Limb (tissue), 2 donors: ENCODE measurements around the gene KIAA2012.

Source experiments
- DNase-seq, 2 donors: peaks; one replicate each; pipeline ENCODE4 v3.0.0-alpha.2; 2016; ENCODE audit errors: extremely low spot score in 2 of 2

The KIAA2012 gene

DNA sequence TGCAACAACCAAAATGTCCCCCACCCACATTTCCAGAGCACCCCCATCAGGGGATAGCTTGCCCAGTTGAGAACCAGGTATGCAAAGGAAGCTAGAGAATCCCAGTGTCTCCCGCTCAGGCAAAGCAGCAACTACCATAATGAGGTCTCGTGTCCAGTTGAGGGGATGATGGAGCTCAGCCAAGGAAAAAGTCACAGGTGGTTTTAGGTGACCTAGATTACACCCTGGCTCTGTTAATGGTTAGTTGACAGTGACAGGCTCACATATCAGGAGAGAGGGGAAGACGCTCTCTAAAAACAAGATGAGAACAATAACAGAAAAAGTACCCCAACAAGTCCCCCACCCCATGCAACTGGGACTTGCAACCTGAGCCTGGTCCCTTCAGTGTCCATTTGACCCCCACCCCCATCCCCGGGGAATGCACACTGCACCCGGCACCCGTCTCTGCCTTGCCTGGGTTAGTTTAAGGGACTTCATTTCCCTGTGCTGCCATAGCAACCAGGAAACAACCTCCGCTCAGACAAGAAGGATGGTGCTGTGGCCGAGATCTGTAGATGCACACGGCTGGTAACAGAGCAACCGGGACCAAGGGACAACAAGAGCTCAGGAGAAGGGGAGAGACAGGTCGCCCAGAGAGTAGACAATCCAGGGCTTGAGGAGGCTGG, at the start of gene KIAA2012:
KIAA2012 (plus strand) TSS at position 519 of the 665 bp plus-strand sequence. CDS start 373 bp downstream, outside the sequence.
- DNase-seq, result peak in 1 of 2 donors; percentile 63

DNA sequence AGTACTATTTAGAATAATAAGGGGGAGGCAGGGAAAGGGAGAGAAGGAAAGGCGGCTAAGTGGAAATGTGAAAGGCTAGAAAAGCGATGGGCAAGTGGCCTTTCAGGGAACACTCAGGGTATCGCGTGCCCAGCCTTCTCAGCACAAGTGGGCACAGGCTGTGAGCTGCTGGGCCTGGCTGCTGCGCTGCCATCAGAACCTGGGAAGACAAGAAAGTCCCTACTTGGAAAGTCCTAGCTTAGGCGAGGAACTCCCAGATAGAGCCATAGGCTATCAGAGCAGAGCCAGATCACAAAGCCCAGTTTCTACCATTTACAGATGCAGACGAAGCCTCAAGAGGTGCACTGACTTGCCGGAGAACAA, 49.2 kb upstream of the KIAA2012 start:
- DNase-seq, result no peak

- no peak for DNase-seq
Observed at GRCh38 chr2:202024871-202025270, 48.2 kb upstream of the KIAA2012 start.

- DNase-seq, result no peak
Observed at GRCh38 chr2:202025816-202026215, 47.2 kb upstream of the KIAA2012 start.

DNA sequence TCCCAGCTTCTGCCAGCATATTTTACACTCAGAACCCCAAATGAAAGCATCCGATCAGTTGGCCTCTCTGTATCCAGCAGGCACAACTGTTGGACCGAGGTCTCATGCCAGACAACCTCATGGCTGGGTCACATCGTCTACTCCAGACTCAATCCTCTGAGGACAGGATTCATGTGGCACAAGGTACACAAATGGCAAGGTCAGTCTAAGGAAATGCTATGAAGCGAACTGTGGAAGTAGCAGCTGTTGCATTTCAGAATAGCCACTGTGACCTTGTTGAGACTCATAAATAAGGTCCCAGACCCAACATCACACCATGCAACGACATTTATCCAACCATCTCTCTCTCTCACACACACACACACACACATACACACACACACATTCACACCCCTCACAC, 46.5 kb upstream of the KIAA2012 start:
- DNase-seq, result no peak

DNA sequence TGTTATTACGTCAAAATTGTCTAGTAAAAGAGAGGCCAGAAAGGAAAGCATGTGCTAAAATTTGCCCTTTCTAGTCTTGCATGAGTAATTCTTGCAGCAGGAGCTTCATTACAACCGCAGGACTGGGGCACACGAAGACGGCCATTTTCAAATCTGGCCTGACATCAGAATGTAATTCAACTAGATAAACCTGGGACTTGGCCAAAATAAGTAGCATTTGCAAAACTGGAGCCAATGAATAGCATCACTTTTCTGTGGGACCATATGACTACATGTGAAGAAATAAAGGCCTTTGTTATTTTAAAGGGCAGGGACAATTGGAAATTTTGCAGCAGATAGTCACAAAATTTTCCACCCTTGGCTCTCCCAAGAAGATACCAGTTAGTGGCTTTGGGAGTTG, 42.4 kb upstream of the KIAA2012 start:
- no peak for DNase-seq

GRCh38 chr2:202031246-202031951, 41.7 kb upstream of the KIAA2012 start:
- DNase-seq, result no peak

DNA sequence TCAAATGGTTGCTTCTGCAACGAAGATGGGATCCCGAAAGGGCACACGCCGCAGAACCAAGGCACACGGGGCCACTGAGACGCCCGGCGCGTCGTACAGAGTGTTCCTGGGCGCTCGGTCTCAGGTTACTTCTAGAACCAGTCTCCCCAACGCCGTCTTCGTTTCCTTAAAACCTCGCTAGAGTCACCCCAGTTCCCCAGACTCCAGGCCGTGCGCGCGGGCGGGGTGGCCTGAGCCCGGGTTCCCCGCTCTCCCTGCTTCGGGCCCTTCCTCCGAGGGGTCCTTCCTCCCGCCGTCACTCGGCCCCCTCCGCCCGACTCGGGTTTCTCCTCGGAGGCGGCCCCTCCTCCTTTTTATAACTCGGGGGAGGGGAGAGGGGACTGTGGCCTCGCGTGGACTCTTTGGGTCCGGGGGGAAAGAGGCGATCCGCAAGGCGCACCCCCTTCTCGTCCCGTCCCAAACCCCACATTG, 40.2 kb upstream of the KIAA2012 start:
- DNase-seq, result peak; percentile 77 to 88

DNA sequence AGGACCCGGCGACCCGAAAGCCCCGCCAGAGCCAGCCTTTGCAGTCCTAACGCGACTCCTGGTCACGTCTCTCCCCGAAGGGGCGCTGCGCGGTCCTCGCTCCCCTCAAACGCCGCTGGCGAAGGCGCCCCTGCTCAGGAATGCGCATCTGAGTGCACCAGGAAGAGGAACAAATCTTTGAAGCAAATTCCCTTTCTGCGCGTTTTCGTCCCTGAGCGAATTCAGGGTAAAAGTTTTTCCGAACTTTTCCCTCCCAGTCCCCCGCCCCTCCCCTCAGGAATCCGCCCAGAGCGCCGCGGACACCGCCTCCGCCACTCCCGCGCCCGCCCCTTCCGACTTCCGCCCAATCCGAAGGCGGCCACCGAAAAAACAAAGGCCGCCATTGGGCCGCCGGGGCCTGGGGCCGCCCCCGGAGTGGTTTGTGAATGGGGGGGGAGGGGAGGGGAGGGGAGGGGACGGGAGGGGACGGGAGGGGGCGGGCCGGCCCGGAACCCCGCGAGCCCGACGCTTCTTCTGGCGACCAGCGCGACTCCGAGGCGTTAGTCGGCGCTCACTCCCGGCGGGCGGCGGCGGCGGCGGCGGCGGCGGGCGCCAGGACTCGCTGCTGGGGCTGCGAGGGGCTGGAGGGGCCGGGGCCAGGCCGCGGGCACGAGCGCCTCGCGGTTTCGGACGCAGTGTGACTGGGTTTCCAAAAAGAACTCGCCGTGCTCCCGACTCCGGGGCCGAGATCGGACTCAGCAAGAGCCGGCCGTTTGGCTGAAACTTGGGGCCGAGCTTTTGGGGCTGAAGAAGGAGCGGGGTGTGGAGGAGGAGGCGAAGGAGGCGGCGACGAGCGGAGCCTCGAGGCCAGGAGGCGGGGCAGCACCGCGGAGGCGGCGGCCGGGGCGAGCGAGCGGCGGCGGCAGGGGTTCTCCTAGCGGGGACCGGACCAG, 39.5 kb upstream of the KIAA2012 start, which contains the start of gene FZD7:
FZD7 (plus strand) TSS at position 539 of the 932 bp plus-strand sequence. CDS start 793 bp downstream, outside the sequence.
- DNase-seq, result peak; percentile 92 to 97

DNA sequence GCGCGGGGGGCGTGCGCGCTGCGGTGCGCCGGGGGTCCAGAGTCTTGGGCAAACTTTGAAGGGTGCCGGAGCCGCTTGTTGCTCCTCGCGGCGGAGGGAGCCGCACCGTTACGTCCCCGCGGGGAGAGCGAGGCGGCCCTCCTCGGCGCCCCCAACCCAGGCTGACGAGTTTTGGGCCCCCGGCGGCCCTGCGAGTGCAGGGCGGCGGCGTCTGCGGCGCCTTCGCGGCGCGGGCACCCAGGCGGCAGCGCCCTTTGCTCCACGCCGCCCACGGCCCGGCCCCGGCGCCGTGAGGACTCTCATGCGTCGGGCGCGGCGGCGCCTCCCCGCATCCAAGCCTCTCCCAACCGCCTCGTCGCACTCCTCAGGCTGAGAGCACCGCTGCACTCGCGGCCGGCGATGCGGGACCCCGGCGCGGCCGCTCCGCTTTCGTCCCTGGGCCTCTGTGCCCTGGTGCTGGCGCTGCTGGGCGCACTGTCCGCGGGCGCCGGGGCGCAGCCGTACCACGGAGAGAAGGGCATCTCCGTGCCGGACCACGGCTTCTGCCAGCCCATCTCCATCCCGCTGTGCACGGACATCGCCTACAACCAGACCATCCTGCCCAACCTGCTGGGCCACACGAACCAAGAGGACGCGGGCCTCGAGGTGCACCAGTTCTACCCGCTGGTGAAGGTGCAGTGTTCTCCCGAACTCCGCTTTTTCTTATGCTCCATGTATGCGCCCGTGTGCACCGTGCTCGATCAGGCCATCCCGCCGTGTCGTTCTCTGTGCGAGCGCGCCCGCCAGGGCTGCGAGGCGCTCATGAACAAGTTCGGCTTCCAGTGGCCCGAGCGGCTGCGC, 38.6 kb upstream of the KIAA2012 start:
- peak in 1 of 2 donors; percentile 68 for DNase-seq

GRCh38 chr2:202035089-202035940, 37.7 kb upstream of the KIAA2012 start:
- peak in 1 of 2 donors; percentile 84 for DNase-seq

DNA sequence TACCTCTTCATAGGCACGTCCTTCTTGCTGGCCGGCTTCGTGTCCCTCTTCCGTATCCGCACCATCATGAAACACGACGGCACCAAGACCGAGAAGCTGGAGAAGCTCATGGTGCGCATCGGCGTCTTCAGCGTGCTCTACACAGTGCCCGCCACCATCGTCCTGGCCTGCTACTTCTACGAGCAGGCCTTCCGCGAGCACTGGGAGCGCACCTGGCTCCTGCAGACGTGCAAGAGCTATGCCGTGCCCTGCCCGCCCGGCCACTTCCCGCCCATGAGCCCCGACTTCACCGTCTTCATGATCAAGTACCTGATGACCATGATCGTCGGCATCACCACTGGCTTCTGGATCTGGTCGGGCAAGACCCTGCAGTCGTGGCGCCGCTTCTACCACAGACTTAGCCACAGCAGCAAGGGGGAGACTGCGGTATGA, 37.1 kb upstream of the KIAA2012 start:
- peak in 1 of 2 donors; percentile 55 for DNase-seq

DNA sequence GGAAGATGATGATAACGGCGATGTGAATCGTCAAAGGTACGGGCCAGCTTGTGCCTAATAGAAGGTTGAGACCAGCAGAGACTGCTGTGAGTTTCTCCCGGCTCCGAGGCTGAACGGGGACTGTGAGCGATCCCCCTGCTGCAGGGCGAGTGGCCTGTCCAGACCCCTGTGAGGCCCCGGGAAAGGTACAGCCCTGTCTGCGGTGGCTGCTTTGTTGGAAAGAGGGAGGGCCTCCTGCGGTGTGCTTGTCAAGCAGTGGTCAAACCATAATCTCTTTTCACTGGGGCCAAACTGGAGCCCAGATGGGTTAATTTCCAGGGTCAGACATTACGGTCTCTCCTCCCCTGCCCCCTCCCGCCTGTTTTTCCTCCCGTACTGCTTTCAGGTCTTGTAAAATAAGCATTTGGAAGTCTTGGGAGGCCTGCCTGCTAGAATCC, 36.4 kb upstream of the KIAA2012 start:
- peak in 1 of 2 donors; percentile 61 for DNase-seq

- no peak for DNase-seq
Observed at GRCh38 chr2:202037086-202037485, 36.0 kb upstream of the KIAA2012 start.

- no peak for DNase-seq
Observed at GRCh38 chr2:202038471-202039277, 34.4 kb upstream of the KIAA2012 start.

- no peak for DNase-seq
Observed at GRCh38 chr2:202039278-202040078, 33.6 kb upstream of the KIAA2012 start.

DNA sequence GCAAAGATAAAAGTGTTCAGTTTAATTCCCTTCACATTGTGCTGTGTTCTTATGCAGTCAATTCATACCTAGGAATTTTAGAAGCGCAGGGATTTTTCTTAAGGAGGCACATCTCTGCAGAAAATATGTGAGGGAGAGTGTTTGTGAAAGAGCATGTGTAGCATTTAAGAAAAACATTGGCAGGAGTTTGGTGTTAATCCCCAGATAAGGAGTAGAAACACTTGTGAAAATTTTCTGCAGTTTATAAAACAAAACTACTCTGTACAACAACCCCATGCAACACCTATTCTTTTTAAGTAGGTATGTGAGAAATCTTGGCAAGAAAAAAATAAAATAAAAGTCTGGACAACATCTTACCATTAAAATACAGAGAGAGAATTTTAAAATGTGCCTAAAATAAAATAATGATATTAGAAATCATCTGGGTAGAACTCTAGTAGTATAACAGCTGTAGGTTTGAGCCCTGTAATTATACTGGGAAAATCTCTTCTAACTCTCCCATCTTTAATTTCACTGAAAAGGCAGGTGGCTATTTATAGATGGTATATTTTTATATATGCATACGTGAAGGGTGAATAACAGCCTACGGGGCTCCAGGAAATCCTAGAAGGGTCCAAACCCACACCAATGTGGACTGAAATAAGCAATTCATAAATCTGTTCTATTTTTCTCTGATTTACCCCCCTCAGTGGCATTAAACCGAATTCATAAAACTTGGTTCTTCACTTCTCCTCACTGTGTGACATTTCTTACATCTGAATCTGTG, 32.8 kb upstream of the KIAA2012 start:
- DNase-seq, result no peak
